Midbrain (tissue), 1 donor: ENCODE data around the gene FZD10.

Source experiments
- DNase-seq: peaks from one replicate; lab custom pipeline; 2025; lab: John Stamatoyannopoulos, UW

The FZD10 gene

GRCh38 chr12:130132831-130133511 is 29.3 kb upstream of the FZD10 start:
- no peak for DNase-seq

DNA sequence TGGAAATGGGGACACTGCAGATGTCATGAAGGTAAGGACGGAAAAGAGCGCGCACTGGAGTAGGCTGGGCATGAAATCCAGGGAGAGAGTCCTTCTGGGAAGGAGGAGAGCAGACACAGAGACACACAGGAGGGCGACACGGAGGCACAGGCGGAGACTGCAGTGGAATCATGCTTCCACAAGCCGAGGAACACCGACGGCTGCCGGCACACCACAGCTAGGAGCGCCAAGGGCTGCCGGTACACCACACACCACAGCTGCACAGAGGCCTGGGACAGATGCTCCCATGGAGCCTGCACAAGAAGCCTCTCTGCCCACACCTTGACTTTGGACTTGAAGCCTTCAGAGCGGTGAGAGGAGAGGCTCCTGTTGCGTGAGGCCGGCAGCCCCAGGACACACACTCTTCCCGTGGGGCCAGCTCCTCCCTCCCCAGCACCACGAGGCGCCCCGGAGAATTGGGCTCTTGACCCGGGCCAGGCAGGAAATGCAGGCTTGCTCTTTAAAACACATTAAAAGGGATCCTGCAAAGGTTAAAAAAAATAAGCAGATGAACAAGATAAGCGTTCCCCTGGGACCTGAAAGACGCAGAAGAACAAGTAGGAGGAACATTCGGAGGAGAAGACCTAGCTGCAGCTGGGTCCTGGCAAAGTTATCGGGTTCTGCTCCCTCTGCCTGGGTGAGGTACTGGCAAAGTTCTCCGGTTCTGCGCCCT is 28.3 kb upstream of the FZD10 start:
- DNase-seq: no peak

GRCh38 chr12:130134563-130134915 is 27.7 kb upstream of the FZD10 start:
- DNase-seq: no peak

DNA sequence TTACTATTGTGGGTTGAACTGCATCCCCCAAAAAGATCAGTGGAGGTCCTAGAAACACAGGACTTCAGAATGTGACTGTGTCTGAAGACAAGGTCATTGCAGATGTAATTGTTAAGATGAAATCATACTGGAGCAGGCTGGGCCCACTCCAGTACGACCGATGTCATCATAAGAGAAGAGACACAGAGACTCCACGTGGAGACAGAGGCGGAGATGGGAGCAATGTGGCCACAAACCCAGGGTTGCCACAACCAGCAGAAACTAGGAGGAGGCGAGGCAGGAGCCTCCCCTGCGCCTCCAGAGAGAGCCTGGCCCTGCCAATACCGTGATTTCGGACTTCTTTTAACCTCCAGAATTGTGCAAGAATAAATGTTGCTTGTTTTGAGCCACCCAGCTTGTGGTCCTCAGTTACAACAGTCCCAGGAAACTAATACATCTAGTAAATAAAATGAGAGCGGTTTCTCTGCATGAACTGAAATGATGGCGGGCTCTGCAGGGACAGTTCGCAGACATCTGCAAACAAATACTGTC is 25.7 kb upstream of the FZD10 start:
- no peak for DNase-seq

- no peak for DNase-seq
Measured at GRCh38 chr12:130137040-130138018, 24.9 kb upstream of the FZD10 start.

GRCh38 chr12:130138478-130138877 is 23.8 kb upstream of the FZD10 start:
- DNase-seq: no peak

DNA sequence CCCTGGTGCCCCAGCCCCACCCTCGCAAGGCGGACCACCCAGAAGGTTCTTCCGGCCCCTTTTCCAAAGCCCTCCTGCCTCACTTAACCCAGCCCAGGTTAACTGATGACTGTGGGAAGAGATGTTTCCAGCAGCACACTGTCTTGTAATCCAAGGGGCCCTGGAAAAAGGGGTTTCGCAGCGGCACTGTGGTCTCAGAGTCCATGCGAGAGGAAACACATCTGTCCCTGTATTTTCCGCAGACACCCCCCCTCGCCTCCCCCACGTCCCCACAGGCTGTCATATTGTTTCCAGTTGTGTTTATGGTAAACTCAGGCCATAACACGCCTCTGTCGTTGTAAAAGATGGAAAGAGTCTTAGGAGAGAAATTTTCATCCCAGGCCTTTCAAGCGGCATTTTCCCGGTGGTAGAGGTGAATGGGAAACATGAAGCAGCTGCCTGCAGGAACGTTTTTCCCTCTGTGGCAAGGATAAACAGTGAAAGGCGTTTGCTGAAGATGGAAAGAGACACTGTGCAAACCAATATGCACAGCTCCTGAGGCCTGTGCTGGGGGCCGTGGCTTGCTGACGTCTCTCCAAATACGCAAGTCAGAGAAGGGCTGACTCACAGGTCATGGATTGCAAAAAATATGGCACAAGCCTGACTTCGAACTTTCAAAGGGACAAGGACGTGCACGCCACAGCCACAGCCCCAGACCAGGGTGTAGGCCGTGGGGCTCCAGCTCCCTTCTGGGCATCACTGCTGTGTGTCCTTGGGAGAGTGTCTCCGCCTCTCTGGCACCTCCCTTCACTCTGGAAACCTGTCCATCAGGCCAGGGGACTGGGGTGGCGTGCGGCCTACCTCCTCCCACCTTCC is 22.5 kb upstream of the FZD10 start:
- DNase-seq: no peak

- no peak for DNase-seq
Measured at GRCh38 chr12:130141105-130141504, 21.2 kb upstream of the FZD10 start.

- DNase-seq: no peak
Measured at GRCh38 chr12:130141901-130142683, 20.2 kb upstream of the FZD10 start.

DNA sequence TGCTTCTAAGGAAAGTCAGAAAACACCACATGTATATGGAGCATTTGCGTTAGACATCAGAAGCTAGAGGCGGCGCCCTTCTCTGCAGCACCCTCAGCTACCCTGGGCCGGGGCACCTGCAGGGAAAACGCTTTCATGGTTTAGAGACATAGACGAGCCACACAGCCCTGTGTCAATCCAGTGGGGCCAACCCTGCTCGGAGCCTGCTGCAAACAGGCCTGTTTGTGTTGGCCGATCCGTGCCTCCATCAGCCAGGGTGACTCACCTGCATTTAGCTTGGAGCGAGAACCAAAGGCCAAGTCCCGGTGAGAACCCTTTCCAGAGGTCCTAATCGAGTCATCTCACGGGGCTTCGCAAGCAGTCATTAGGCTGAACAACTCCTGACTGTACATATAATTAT is 19.5 kb upstream of the FZD10 start:
- no peak for DNase-seq

- DNase-seq: no peak
Measured at GRCh38 chr12:130143136-130143535, 19.1 kb upstream of the FZD10 start.

DNA sequence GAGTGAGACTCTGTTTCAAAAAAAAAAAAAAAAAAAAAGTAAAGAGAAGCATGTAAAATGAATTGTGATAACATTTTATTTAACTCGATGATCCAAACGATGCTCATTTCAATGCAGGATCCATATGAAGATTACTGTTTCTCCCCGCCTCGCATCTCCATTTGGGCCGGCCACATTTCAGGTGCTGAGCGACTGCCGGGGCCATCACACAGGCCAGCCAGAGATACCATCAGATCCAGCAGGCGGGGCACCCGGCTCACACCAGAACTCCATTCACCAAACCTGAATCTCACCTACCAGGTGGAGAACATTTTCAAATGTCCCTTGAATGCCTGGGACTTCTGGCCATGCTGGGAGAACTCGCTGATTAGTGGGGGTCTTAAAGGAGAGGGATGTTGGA is 18.0 kb upstream of the FZD10 start:
- DNase-seq: no peak

DNA sequence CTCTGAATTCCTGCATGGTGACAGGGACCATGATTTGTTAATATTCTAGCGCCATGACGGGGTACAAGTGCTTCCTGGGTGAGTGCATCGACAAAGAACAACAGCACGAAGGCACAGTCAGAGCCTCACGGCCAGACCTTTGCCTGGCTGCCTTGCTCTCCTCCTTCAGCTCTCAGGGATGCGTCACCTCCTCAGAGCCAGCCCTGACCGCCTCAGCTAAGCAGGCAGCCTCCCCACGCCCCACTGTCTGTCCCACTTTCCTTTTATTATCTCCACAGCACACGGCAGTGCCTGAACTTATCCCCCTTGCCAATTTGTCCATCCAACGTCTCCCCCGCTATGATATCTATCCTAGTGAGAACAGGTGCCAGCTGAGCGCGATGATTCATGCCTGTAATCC is 16.5 kb upstream of the FZD10 start:
- no peak for DNase-seq

DNA sequence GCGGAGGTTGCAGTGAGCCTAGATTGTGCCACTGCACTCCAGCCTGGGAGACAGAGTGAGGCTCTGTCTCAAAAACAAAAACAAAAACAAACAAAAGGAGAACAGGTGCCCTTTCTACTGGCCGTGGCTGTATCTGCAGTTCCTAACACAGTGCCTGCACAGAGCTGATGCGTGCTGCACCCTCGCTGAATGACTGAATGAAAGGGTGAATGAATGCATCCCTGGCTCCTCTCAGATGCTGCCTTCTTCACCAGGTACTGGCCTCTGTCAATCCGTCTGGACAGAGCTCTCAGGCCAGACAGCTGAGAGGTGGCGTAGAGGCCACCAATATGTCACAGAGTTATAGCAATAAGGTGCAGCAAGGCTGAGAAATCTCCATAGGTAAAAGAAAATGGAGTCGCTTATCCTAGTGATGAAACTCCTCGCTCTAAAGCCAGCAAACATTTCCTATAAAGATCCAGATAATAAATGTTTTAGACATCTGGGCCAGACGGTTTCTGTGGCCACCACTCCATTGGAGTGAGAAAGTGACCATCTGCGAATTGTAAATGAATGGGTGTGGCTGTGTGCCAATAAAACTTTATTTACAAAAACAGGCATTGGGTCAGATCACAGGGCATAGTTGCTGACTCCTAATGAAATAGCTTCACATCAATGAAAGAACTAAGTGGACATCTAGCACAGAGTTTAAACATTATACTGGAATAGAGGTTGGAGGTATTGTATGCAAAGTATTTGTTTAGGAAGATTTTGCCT is 15.9 kb upstream of the FZD10 start:
- DNase-seq: no peak

DNA sequence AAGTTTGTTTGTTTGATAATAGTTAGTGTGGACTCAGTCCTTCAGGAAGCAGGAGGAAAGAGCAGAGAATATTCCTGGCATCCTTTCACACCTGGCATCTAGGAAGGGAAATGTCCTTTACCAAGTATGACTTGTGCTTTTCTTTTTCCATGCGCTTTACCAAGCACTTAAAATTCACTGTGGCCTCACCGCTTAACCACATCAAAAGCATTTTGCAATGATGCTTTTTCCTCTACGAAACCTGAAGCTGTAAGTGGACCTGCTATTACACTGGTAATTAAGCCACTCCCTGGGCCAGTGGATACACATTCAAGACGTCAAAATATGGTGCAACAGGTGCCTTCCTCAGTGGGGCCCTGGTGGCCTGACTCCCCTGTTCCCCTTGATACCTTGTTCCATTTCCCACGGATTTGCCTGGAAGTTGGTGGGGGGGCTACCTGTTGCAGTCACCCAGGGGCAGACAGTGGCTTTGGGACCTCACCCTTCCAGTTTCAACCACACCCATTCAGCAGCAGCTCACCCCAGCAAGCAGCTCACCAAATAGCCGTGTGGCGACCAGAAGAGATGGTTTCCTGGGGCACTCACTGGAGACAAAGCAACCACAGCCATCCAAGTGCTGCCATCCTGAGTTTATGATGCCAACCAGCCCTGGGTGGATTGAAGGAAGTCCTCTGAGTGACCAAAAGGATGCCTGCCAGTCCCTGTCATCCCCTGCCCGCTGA is 14.2 kb upstream of the FZD10 start:
- no peak for DNase-seq

DNA sequence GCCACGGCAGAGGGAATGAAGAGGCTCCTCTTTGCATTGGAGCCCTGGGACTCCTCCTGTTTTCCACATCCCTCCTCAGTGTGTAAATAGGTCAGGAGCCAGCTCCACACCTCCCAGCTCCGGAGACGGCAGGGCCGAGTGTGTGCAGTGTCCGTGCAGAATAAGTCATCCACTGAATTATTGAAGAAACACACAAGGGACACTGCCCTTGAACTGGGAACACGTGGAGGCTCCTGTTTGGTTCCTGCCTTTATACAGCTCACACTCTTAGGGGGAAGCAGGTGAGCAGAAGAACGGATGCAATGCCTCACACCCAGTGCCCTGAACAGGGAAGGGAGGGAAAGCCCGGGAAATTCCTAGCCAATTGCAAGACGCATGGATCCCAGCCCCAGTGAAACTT is 10.4 kb upstream of the FZD10 start:
- DNase-seq: no peak

GRCh38 chr12:130152386-130152785 is 9.9 kb upstream of the FZD10 start:
- no peak for DNase-seq

- no peak for DNase-seq
Measured at GRCh38 chr12:130153803-130154202, 8.5 kb upstream of the FZD10 start.
